RWPE2 (cell line): Measurements from ENCODE around the gene IGFBP5.

ENCODE experiments used
- ATAC-seq: fragments of 200-7000 bp; cut with Tn5 transposase; 3 replicates; pipeline ENCODE4 v1.9.1; 2021; ENCODE audit warnings: low read depth
- DNase-seq: peaks from one replicate; pipeline ENCODE4 v3.0.0-alpha.2; 2020; ENCODE audit warnings: low spot score
- H3K27ac ChIP-seq: fragments of 450-650 bp; 2 replicates; pipeline ENCODE4 v1.5.1; 2017; ENCODE audit warnings: mild to moderate bottlenecking; ENCODE audit not compliant: poor library complexity, severe bottlenecking
- H3K27me3 ChIP-seq: fragments of 250-450 bp; sonication (Bioruptor Pico); 2 replicates; pipeline ENCODE4 v1.5.1; 2021; ENCODE audit warnings: mild to moderate bottlenecking, moderate library complexity; ENCODE audit not compliant: insufficient read depth, poor library complexity, severe bottlenecking
- H3K36me3 ChIP-seq: fragments of 250-450 bp; sonication (Bioruptor Pico); 2 replicates; pipeline ENCODE4 v1.5.1; 2020; ENCODE audit warnings: low read depth, mild to moderate bottlenecking, moderate library complexity
- H3K4me1 ChIP-seq: fragments of 250-450 bp; sonication (Bioruptor Pico); 2 replicates; pipeline ENCODE4 v1.5.1; 2021; ENCODE audit warnings: mild to moderate bottlenecking, moderate library complexity; ENCODE audit not compliant: insufficient read depth, poor library complexity, severe bottlenecking
- H3K4me3 ChIP-seq: fragments of 250-450 bp; sonication (Bioruptor Pico); 2 replicates; pipeline ENCODE4 v1.5.1; 2021; ENCODE audit warnings: mild to moderate bottlenecking, moderate library complexity; ENCODE audit not compliant: severe bottlenecking
- H3K9me3 ChIP-seq: fragments of 250-450 bp; sonication (Bioruptor Pico); 2 replicates; pipeline ENCODE4 v1.5.1; 2021; ENCODE audit warnings: mild to moderate bottlenecking, moderate library complexity; ENCODE audit not compliant: severe bottlenecking
- CTCF ChIP-seq: fragments of 450-650 bp; IDR thresholded peaks from one replicate; pipeline ENCODE4 v1.5.1; 2017; ENCODE audit warnings: mild to moderate bottlenecking, moderate library complexity; ENCODE audit not compliant: poor library complexity, severe bottlenecking

The IGFBP5 gene

GRCh38 chr2:216661051-216661450 lies 34.3 kb downstream of the IGFBP5 start:
- TF ChIP-seq CTCF: no peak
- no peak for ATAC-seq
- H3K36me3 ChIP-seq: peaks cover 14% of the 10 kb centered on the region

GRCh38 chr2:216660496-216660895 lies 34.9 kb downstream of the IGFBP5 start:
- Histone ChIP-seq H3K36me3 (peaks cover 14% of the 10 kb centered on the region), H3K27me3 (no peaks in the 10 kb centered on the region), H3K27ac (no peak overlapping the region), H3K4me3 (no peak overlapping the region), H3K4me1 (peaks cover 31% of the 10 kb centered on the region), H3K9me3 (no peaks in the 10 kb centered on the region)
- ATAC-seq (no peak), DNase-seq (no peak)
- TF ChIP-seq CTCF: no peak

More at GRCh38 chr2:216661051-216661450, 34.3 kb downstream of the IGFBP5 start:
- Histone ChIP-seq H3K4me3 (no peak overlapping the region), H3K27ac (no peak overlapping the region), H3K4me1 (peaks cover 36% of the 10 kb centered on the region), H3K27me3 (no peaks in the 10 kb centered on the region), H3K9me3 (no peaks in the 10 kb centered on the region)
- no peak for DNase-seq

DNA sequence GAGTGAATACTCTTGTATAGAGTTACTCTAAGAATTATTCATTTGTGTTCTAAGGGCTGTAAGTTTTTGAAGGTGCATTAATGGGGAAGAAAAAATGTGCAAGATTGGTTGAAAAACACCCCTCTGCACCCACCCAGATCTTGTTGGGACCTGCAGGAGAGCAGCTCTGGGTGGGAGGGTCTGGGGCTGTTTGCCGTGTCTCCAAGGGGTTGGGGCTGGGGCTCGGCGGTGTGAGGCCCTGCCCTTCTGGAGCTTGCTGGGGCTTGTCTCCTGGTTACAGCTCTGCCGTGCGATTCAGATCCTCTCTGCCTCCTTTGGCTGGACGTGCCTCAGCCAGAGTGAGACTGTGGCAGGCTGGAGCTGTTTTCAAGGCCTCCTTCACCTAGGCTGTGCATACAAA lies 36.1 kb downstream of the IGFBP5 start:
- Histone ChIP-seq H3K27me3 (no peaks in the 10 kb centered on the region), H3K9me3 (no peaks in the 10 kb centered on the region), H3K27ac (peak overlapping the region; percentile 62), H3K4me3 (no peak overlapping the region), H3K4me1 (peaks cover 20% of the 10 kb centered on the region), H3K36me3 (peaks cover 14% of the 10 kb centered on the region)
- DNase-seq (peak; percentile 84), ATAC-seq (peak; percentile 94)
- no peak for TF ChIP-seq CTCF

- DNase-seq (no peak), ATAC-seq (peak; percentile 34; the same call in 2 of the 3 replicates)
- H3K4me1 ChIP-seq: peaks cover 19% of the 10 kb centered on the region
- no peaks in the 10 kb centered on the region for H3K27me3 ChIP-seq
- H3K4me3 ChIP-seq: no peak overlapping the region
- peaks cover 14% of the 10 kb centered on the region for H3K36me3 ChIP-seq
- no peaks in the 10 kb centered on the region for H3K9me3 ChIP-seq
- H3K27ac ChIP-seq: peak overlapping the region; percentile 62
- no peak for TF ChIP-seq CTCF
Measured at GRCh38 chr2:216658757-216659156, 36.6 kb downstream of the IGFBP5 start.

GRCh38 chr2:216657980-216658379 lies 37.4 kb downstream of the IGFBP5 start:
- peak overlapping the region; percentile 62 for H3K27ac ChIP-seq
- no peak for ATAC-seq
- no peaks in the 10 kb centered on the region for H3K27me3 ChIP-seq
- no peak for DNase-seq
- no peak for TF ChIP-seq CTCF
- H3K36me3 ChIP-seq: peaks cover 14% of the 10 kb centered on the region
- peaks cover 22% of the 10 kb centered on the region for H3K4me1 ChIP-seq
- no peaks in the 10 kb centered on the region for H3K9me3 ChIP-seq
- H3K4me3 ChIP-seq: no peak overlapping the region
